Muscle layer of colon (tissue), 2 donors: ENCODE results near the gene SLC12A8.

Experiments
- H3K27ac ChIP-seq: one replicate; pipeline ENCODE4 v1.7.0; 2013; ENCODE audit warnings: low read depth, mild to moderate bottlenecking, low read length, moderate library complexity
- H3K27me3 ChIP-seq, 2 donors: one replicate each; pipeline ENCODE4 v1.7.0; 2013; ENCODE audit warnings: low read length in 2 of 2, mild to moderate bottlenecking in 2 of 2; ENCODE audit not compliant: insufficient read depth in 2 of 2, control insufficient read depth in 1 of 2
- H3K36me3 ChIP-seq: one replicate; pipeline ENCODE4 v1.7.0; 2013; ENCODE audit warnings: mild to moderate bottlenecking, low read length; ENCODE audit not compliant: insufficient read depth
- H3K4me1 ChIP-seq: one replicate; pipeline ENCODE4 v1.7.0; 2013; ENCODE audit warnings: mild to moderate bottlenecking, low read length; ENCODE audit not compliant: insufficient read depth
- H3K4me3 ChIP-seq, 2 donors: one replicate each; pipeline ENCODE4 v1.7.0; 2013; ENCODE audit warnings: low read length in 2 of 2, low read depth in 1 of 2, mild to moderate bottlenecking in 1 of 2, moderate library complexity in 1 of 2
- H3K9ac ChIP-seq: one replicate; pipeline ENCODE4 v1.7.0; 2013; ENCODE audit warnings: low read length
- H3K9me3 ChIP-seq: one replicate; pipeline ENCODE4 v1.7.0; 2013; ENCODE audit warnings: mild to moderate bottlenecking, low read length
- donor health status: abdominal sarcoma.
- donor health status: Adenocarcinoma of cecum.

The SLC12A8 gene

DNA sequence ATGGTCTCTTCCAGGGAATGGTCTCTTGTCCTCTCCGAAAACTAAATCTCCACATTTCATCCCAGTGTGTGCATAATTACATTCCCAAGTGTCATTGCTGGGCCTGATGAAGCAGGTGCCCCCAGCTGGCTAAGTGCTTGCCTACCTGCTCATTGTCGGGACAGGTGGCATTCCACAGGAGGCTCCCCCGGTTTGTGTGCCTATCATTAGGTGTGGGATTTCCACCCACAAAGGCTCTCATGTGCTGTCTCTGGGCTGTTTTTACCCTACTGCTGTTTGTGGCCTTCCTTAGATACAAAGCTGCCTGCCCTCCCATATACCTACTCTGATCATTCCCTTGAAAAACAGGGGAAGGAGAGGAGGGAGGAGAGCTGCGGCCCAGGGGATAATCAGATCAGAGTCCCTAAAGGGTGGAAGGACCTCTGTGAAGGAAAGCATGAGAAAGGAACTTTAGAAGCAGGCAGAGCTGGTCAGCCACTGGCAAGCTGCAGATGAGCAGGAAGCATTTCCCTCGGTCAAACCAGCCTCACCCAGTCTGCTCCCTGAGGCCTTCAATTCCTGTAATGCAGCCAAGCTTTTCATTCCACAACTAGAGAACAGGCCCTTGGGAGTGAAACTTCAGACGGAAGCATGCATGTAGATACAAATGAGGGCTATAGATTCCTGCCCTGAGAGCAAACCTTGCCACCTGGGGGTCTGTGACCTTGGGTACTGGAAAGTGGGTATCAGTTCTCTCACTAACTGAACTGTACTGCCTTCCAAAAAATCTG, 96.1 kb downstream of the SLC12A8 start:
- Histone ChIP-seq H3K9me3 (no peaks in the 10 kb centered on the region), H3K4me3 (no peak overlapping the region), H3K9ac (no peak overlapping the region), H3K27me3 (no peaks in the 10 kb centered on the region), H3K36me3 (no peaks in the 10 kb centered on the region), H3K27ac (no peak overlapping the region), H3K4me1 (peaks cover 23% of the 10 kb centered on the region)

DNA sequence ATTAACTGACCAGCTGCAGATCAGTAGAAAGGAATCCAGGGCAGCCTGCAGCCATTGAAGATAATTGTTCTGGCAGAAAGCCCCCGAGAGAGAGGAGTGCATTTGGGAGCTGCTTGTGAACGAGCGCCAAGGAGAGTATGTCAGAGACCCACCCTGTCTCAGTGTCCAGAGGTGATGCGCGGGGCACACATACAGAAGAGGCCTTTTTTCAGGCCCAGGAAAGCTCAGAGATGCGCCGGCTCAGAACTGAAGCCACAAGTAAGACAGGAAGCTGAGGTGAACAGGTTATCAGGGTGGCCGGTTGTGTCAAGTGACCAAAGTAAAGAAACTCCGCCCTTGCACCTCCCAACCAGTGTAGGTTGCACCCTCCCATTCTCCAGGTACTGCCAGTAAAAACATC, 96.9 kb downstream of the SLC12A8 start:
- H3K27me3 ChIP-seq: no peaks in the 10 kb centered on the region
- H3K4me1 ChIP-seq: peaks cover 17% of the 10 kb centered on the region
- H3K4me3 ChIP-seq: no peak overlapping the region
- H3K9me3 ChIP-seq: no peaks in the 10 kb centered on the region
- no peak overlapping the region for H3K27ac ChIP-seq
- no peaks in the 10 kb centered on the region for H3K36me3 ChIP-seq
- no peak overlapping the region for H3K9ac ChIP-seq

DNA sequence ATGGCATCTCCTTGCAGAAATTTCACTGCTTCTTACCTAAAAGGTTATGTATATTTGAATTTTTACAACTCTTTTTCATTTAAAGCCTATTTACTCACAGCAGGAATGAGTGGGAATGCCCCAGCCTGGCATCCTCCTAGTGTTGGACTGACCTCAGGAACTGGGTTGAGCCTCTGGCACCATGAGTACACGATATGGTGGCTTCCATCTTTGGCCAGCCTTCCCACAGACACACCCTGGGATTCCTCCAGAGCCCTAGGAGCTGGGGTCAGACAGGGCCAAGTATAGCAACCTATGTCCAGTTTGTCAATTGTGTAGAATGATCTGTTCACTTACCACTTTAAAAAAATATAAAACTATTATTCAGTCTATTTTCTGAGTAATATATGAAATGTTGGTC, 99.6 kb downstream of the SLC12A8 start:
- Histone ChIP-seq H3K9ac (no peak overlapping the region), H3K9me3 (no peaks in the 10 kb centered on the region), H3K27me3 (no peaks in the 10 kb centered on the region), H3K36me3 (no peaks in the 10 kb centered on the region), H3K27ac (no peak overlapping the region), H3K4me1 (peaks cover 14% of the 10 kb centered on the region), H3K4me3 (no peak overlapping the region)

DNA sequence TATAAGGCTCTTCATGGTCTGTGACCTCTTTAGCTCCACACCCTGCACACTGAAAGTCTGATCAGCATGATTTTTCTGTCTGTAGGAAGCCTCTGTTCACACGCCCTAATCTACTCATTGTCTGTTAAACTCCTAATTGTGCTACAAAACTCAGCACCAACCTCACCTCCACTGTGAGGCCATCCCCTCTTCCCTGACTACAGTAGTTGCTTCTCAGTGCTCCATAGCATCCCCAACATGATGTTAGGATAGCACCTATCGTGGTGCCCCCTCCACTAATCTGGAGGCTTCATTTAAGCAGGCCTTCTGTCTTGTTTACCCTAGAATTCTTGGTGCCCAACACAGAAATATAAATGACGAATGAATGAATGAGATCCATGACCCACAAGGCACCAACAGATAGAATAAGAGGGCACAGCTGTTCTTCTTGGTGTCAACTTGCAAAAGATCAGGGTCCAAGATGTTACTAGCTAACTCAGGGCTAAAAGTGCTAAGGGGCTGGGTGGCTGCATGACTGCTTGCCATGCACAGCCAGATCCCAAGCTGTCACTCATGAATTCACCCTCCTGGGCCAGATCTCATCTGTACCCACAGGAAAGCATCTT, 101.6 kb downstream of the SLC12A8 start:
- Histone ChIP-seq H3K9me3 (no peaks in the 10 kb centered on the region), H3K4me1 (peaks cover 2% of the 10 kb centered on the region), H3K9ac (no peak overlapping the region), H3K27ac (no peak overlapping the region), H3K4me3 (no peak overlapping the region), H3K36me3 (no peaks in the 10 kb centered on the region), H3K27me3 (no peaks in the 10 kb centered on the region)

DNA sequence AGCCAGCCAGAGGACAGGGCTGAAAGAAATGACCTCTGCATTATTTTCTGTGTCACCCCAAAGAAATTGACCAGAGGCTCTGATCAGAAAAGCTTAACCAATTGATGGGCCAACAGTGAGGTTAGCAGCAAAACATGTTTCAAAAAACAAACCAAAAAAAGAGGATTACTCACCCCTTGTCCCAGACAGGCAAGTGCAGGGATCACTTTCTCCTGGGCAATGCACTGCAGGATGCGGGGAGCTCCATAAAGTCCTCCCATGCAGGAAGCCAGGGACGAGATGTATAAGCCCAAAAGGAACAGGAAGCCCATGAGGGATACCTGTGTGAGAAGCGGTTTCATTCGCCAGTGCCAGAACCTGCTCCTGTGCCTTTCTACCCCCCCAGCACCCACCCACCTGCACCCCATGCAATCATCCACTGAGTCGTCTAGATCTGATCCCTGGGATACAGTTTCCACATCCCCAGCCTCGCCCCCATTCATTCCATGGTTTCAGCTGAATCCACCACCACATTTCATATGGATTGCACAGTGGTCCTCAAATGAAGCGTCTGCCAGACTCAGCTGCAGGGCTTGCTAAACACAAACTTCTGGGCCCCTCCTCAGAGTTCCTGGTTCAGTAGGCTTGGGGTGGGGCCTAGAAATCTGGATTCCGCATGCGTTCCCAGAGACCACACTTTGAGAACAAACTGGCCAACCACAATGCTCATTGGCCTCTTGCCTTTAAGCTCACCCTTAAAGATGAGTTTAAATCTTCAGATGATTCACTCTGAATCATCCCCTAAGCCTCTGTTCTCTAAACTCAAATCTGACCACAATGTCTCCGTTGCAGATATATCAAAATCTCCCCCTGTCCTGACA, 102.3 kb downstream of the SLC12A8 start:
- Histone ChIP-seq H3K27me3 (no peaks in the 10 kb centered on the region), H3K9ac (no peak overlapping the region), H3K27ac (no peak overlapping the region), H3K9me3 (no peaks in the 10 kb centered on the region), H3K4me3 (no peak overlapping the region), H3K4me1 (no peaks in the 10 kb centered on the region), H3K36me3 (no peaks in the 10 kb centered on the region)

DNA sequence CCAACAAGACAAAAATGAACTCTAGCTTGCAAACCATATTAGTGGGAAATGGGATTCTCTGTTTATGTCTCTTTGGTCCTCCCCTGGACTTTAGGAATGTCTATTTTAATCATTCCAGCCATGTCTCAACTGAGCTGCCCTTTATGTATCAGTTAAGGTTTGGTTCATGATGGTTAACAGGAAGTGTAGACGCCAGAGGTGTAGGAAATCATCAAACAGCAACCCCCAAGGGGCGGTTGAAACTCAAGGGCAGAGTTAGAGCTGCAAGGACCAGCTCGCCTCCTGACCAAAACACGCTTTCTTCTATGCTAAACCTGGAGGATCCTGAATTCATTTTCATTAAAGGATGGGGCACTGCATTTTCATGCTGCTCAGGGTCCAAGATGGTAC, 103.0 kb downstream of the SLC12A8 start:
- no peak overlapping the region for H3K9ac ChIP-seq
- no peak overlapping the region for H3K27ac ChIP-seq
- no peaks in the 10 kb centered on the region for H3K4me1 ChIP-seq
- H3K9me3 ChIP-seq: no peaks in the 10 kb centered on the region
- no peaks in the 10 kb centered on the region for H3K27me3 ChIP-seq
- no peak overlapping the region for H3K4me3 ChIP-seq
- no peaks in the 10 kb centered on the region for H3K36me3 ChIP-seq

DNA sequence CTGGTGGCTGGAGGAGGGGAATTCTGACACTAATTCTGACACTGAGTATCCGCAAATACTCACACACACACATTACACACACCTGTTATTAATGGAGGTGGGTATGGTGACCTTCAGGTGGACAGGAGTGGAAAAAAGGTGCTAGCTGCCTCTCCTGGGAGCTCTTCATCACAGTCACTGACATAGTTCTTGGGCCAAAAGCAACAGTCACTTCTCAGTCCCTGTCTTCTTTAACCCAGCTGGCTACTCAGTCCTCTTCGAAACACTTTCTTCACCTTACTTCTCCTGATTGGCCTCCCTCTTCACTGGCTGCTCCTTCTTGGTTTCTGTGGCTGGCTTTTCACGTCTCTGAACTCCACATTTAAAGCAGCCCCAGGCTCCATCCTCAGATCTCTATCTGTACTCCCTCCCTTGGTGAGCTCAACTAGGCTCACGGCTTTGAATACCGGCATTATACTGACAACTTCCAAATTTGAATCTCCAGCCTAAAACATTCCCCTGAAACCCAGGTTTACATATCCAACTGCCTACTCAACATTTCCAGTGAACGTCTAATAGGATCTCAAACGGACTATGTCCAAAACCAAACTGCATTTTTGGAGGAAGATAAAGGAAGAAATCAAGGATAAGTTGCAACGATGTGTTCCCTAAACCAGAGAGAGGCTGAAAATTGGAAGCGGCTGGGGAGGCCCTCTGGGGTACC, 103.6 kb downstream of the SLC12A8 start:
- H3K4me1 ChIP-seq: no peaks in the 10 kb centered on the region
- H3K9me3 ChIP-seq: no peaks in the 10 kb centered on the region
- no peaks in the 10 kb centered on the region for H3K27me3 ChIP-seq
- H3K27ac ChIP-seq: no peak overlapping the region
- no peak overlapping the region for H3K9ac ChIP-seq
- H3K36me3 ChIP-seq: no peaks in the 10 kb centered on the region
- no peak overlapping the region for H3K4me3 ChIP-seq

DNA sequence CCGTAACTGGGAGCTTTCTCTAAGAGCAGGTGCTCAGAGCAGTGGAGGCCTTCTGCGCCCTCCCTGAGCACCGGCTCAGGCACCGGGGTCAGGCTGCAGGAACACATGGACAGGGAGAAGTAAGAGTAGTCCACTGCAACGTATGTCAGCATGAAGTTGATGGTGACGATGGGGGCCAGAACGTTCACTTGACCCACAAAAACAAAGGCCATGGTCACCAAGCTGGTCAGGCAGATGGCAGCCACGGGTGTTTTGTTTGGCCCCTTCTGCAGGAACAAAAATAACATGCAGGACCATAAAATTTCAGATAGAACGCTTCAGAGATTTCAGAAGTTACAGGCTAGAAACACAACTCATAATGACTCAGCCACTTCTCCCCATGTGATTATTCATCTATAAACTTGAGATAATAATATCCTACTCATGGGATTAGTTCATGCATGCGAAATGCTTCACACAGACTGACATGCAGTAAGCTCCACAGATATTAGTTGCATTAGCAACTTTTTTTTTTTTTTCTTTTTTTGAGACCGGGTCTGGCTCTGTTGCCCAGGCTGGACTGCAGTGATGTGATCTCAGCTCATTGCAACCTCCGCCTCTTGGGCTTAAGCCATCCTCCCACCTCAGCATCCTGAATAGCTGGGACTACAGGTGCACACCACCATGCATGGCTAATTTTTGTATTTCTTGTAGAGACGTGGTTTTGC, 104.5 kb downstream of the SLC12A8 start:
- no peaks in the 10 kb centered on the region for H3K4me1 ChIP-seq
- no peak overlapping the region for H3K4me3 ChIP-seq
- H3K27me3 ChIP-seq: no peaks in the 10 kb centered on the region
- no peak overlapping the region for H3K9ac ChIP-seq
- no peaks in the 10 kb centered on the region for H3K36me3 ChIP-seq
- no peak overlapping the region for H3K27ac ChIP-seq
- H3K9me3 ChIP-seq: no peaks in the 10 kb centered on the region

DNA sequence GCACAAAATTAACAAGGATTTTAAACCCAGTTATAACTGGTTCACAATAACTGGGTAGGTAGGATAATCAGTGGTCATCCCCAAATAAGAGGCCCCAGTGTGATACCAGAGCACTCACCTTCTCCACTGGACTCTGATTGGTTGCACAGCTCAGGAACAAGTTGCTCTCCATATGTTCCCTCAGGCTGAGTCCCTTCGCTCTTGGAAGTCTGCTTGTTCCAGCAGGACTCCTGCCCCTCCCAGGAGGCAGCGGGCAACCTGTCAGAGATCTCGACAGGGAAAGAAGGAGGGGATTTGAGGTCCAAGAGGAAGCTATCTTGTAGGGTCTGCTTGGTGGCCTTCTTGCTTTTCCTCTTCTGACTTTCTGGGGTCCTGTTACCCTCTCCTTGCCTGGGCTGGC, 105.2 kb downstream of the SLC12A8 start:
- H3K9me3 ChIP-seq: no peaks in the 10 kb centered on the region
- no peaks in the 10 kb centered on the region for H3K36me3 ChIP-seq
- no peak overlapping the region for H3K9ac ChIP-seq
- no peaks in the 10 kb centered on the region for H3K4me1 ChIP-seq
- no peak overlapping the region for H3K4me3 ChIP-seq
- H3K27me3 ChIP-seq: no peaks in the 10 kb centered on the region
- no peak overlapping the region for H3K27ac ChIP-seq

DNA sequence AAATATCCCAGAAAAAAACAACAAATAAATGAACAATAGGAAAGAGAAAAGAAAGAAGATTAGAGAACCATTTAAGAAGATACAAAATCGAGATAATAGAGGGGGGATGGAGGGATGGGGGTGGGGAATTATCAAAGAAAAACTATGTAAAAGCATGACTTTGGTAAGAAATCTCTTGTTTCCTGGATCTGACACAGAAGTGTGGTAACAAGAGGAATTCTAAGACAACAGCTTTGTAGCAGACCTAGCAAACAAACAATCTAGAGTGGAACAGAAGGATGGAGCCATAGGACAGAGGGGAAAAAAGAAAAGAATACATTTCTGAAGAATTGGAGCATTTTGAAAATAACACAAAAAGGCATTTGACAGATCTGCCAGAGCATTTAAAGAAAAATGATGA, 107.4 kb downstream of the SLC12A8 start:
- Histone ChIP-seq H3K4me3 (no peak overlapping the region), H3K36me3 (no peaks in the 10 kb centered on the region), H3K9me3 (no peaks in the 10 kb centered on the region), H3K4me1 (no peaks in the 10 kb centered on the region), H3K27ac (no peak overlapping the region), H3K9ac (no peak overlapping the region), H3K27me3 (no peaks in the 10 kb centered on the region)

DNA sequence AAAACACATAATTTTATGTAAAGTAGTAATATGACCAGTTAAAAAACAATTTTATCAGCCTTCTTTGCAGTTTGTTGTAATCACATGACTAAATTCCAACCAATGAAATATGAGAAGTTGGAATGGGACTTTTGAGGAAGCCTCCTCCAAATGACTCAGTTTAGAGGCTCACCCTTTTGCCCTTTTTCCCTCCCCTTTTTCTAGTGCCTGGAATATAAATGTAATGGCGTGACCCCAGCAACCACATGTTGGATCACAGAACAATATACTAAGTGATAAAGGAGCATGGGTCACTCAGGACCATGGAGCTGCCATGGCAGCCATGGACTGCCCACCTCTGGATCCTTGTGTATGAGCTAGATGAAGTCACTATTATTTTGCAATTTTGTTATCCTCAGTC, 107.9 kb downstream of the SLC12A8 start:
- Histone ChIP-seq H3K9ac (no peak overlapping the region), H3K27me3 (no peaks in the 10 kb centered on the region), H3K4me3 (no peak overlapping the region), H3K4me1 (no peaks in the 10 kb centered on the region), H3K27ac (no peak overlapping the region), H3K36me3 (no peaks in the 10 kb centered on the region), H3K9me3 (no peaks in the 10 kb centered on the region)
